HEK293 (cell line): Measurements from ENCODE around the gene KCNJ8.
A peak's percentile ranks its signal among the peaks of the same experiment; 100 is the strongest.

Experiments
- CTCF ChIA-PET: fragments of 350-600 bp; formaldehyde crosslinking; extraction: SDS; loops from one replicate; lab custom pipeline; 2021; ENCODE audit warnings: antibody characterized with exemption; lab: Yijun Ruan, JAX
- POLR2A ChIA-PET: fragments of 300-600 bp; formaldehyde crosslinking; extraction: SDS; loops from one replicate; lab custom pipeline; 2020; ENCODE audit warnings: antibody characterized with exemption, inconsistent platforms; lab: Yijun Ruan, JAX
- H3K27ac ChIP-seq: fragments of 200-500 bp; sonication (Bioruptor generic); 2 replicates; pipeline ENCODE4 v1.5.1; 2014; ENCODE audit warnings: low read depth, low read length, control low read depth, inconsistent platforms; ENCODE audit errors: extremely low read depth
- H3K36me3 ChIP-seq, 2 experiments: fragments of 200-500 bp in 1 of 2; sonication (Bioruptor generic) in 1 of 2; 1 replicate in 1 of 2; 2 replicates in 1 of 2; pipeline ENCODE4 v1.5.1; 2014 to 2017; ENCODE audit warnings: inconsistent platforms in 2 of 2, low read length in 2 of 2; ENCODE audit not compliant: control insufficient read depth in 2 of 2, insufficient read depth in 1 of 2
- H3K4me1 ChIP-seq: fragments of 200-500 bp; sonication (Bioruptor generic); 2 replicates; pipeline ENCODE4 v1.5.1; 2014; ENCODE audit warnings: mild to moderate bottlenecking, low read length, inconsistent platforms; ENCODE audit not compliant: control insufficient read depth, insufficient read depth
- H3K4me3 ChIP-seq: 2 replicates; pipeline ENCODE4 v1.5.1; 2011; ENCODE audit warnings: low read depth, mild to moderate bottlenecking, control low read depth, low read length, moderate library complexity
- H3K9me3 ChIP-seq: fragments of 200-500 bp; sonication (Bioruptor generic); 2 replicates; pipeline ENCODE4 v1.5.1; 2014; ENCODE audit warnings: low read depth, low read length, inconsistent platforms; ENCODE audit not compliant: control insufficient read depth, insufficient read depth
- BCL11B ChIP-seq: fragments of 450-650 bp; formaldehyde crosslinking; IDR thresholded peaks from 2 replicates; pipeline ENCODE4 v1.5.1; 2016; ENCODE audit warnings: low read depth, missing biosample characterization, missing genetic modification characterization
- KLF16 ChIP-seq: fragments of 450-650 bp; formaldehyde crosslinking; IDR thresholded peaks from 2 replicates; pipeline ENCODE4 v1.5.1; 2017; ENCODE audit warnings: missing biosample characterization, missing genetic modification characterization
- PBX3 ChIP-seq: sonication (generic); formaldehyde crosslinking; IDR thresholded peaks from 2 replicates; pipeline ENCODE4 v1.8.1; 2022; ENCODE audit warnings: mild to moderate bottlenecking, moderate library complexity, missing genetic modification reagents
- REST ChIP-seq: fragments of 450-650 bp; formaldehyde crosslinking; IDR thresholded peaks from 2 replicates; pipeline ENCODE4 v1.5.1; 2016; ENCODE audit warnings: missing biosample characterization, missing genetic modification characterization
- SCRT1 ChIP-seq: fragments of 450-650 bp; formaldehyde crosslinking; IDR thresholded peaks from 2 replicates; pipeline ENCODE4 v1.5.1; 2016; ENCODE audit warnings: missing biosample characterization, missing genetic modification characterization, borderline replicate concordance
- SCRT2 ChIP-seq: fragments of 450-650 bp; formaldehyde crosslinking; IDR thresholded peaks from 2 replicates; pipeline ENCODE4 v1.5.1; 2016; ENCODE audit warnings: missing biosample characterization, missing genetic modification characterization
- ZBTB17 ChIP-seq: fragments of 450-650 bp; formaldehyde crosslinking; IDR thresholded peaks from 2 replicates; pipeline ENCODE4 v1.5.1; 2016; ENCODE audit warnings: missing biosample characterization, missing genetic modification characterization
- ZNF10 ChIP-seq: fragments of 450-650 bp; formaldehyde crosslinking; IDR thresholded peaks from 2 replicates; pipeline ENCODE4 v1.5.1; 2017; ENCODE audit warnings: missing biosample characterization, missing genetic modification characterization
- ZNF112 ChIP-seq: fragments of 450-650 bp; formaldehyde crosslinking; IDR thresholded peaks from 2 replicates; pipeline ENCODE4 v1.5.0; 2017; ENCODE audit warnings: missing biosample characterization, missing genetic modification characterization
- ZNF121 ChIP-seq: fragments of 450-650 bp; formaldehyde crosslinking; IDR thresholded peaks from 2 replicates; pipeline ENCODE4 v1.5.1; 2016; ENCODE audit warnings: missing biosample characterization, missing genetic modification characterization
- ZNF175 ChIP-seq: fragments of 450-650 bp; formaldehyde crosslinking; IDR thresholded peaks from 2 replicates; pipeline ENCODE4 v1.5.1; 2016; ENCODE audit warnings: missing biosample characterization, missing genetic modification characterization
- ZNF366 ChIP-seq: fragments of 450-650 bp; formaldehyde crosslinking; conservative IDR thresholded peaks from 2 replicates; pipeline ENCODE4 v1.5.1; 2016; ENCODE audit warnings: missing biosample characterization, missing genetic modification characterization
- ZNF596 ChIP-seq: fragments of 450-650 bp; IDR thresholded peaks from 2 replicates; pipeline ENCODE4 v1.5.0; 2018; ENCODE audit warnings: missing biosample characterization, mild to moderate bottlenecking, missing genetic modification characterization, moderate library complexity
- ZNF624 ChIP-seq: fragments of 450-650 bp; formaldehyde crosslinking; IDR thresholded peaks from 2 replicates; pipeline ENCODE4 v1.5.1; 2017; ENCODE audit warnings: missing biosample characterization, missing genetic modification characterization
- ZSCAN16 ChIP-seq: fragments of 450-650 bp; formaldehyde crosslinking; IDR thresholded peaks from 2 replicates; pipeline ENCODE4 v1.5.1; 2016; ENCODE audit warnings: missing biosample characterization, missing genetic modification characterization
- TF ChIP-seq, protein P1 (sequence below): fragments of 450-650 bp; formaldehyde crosslinking; IDR thresholded peaks from 2 replicates; pipeline ENCODE4 v1.5.1; 2016; ENCODE audit warnings: missing biosample characterization, missing genetic modification characterization
- TF ChIP-seq, protein P2 (sequence below): fragments of 450-650 bp; formaldehyde crosslinking; IDR thresholded peaks from 2 replicates; pipeline ENCODE4 v1.5.1; 2016; ENCODE audit warnings: missing biosample characterization, missing genetic modification characterization, borderline replicate concordance

KCNJ8 gene

DNA sequence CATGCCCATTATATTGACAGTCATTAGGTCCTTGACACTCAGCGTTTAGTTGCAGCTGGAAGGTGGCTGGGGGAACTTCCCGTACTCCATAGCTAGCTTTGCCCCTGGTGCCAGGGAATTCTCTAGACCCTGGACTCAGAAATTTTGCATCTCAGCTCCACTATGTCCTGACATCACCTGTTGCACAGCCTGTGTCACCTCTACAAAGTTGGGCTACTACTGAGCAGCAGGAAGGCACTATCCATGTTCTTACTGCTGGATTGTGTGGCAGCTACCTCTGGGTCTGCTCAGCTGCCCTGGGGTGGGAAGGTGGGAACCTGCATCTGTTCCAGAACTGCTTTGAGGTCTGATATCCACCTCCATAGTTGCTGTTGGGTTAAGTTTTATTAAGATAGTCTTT is 11.0 kb downstream of the KCNJ8 start:
- no peaks in the 10 kb centered on the region for H3K9me3 ChIP-seq
- TF ChIP-seq SCRT2 (tag by site-specific recombination), result peak; percentile 86
- no peak for TF ChIP-seq ZBTB17
- TF ChIP-seq SCRT1, result 0 out of 2 replicates have a peak, but pooled peaks have one; percentile 65
- POLR2A ChIA-PET, result no interaction called here

GRCh38 chr12:21759737-21760136 is 14.8 kb downstream of the KCNJ8 start:
- ChIA-PET CTCF (no interaction called here), POLR2A (no interaction called here)
- Histone ChIP-seq H3K9me3 (no peaks in the 10 kb centered on the region), H3K4me1 (no peaks in the 10 kb centered on the region), H3K4me3 (no peak overlapping the region), H3K36me3 (peaks cover 0 to 3% of the 10 kb centered on the region in 2 experiments; a peak in 1 of 3 replicates), H3K27ac (no peak overlapping the region)
- no peak for TF ChIP-seq ZNF366
- TF ChIP-seq ZNF175 (tag by site-specific recombination), result no peak
- no peak for TF ChIP-seq ZNF596 (tag by site-specific recombination)
- TF ChIP-seq ZNF10 (tag by site-specific recombination), result no peak
- TF ChIP-seq BCL11B, result no peak
- no peak for TF ChIP-seq ZNF624 (tag by site-specific recombination)
- TF ChIP-seq KLF16, result no peak
- no peak for TF ChIP-seq PBX3 (CRISPR knock-in tag)
- no peak for TF ChIP-seq ZNF121
- TF ChIP-seq ZNF112 (tag by site-specific recombination), result no peak
- no peak for TF ChIP-seq REST
- TF ChIP-seq, protein P1, sequence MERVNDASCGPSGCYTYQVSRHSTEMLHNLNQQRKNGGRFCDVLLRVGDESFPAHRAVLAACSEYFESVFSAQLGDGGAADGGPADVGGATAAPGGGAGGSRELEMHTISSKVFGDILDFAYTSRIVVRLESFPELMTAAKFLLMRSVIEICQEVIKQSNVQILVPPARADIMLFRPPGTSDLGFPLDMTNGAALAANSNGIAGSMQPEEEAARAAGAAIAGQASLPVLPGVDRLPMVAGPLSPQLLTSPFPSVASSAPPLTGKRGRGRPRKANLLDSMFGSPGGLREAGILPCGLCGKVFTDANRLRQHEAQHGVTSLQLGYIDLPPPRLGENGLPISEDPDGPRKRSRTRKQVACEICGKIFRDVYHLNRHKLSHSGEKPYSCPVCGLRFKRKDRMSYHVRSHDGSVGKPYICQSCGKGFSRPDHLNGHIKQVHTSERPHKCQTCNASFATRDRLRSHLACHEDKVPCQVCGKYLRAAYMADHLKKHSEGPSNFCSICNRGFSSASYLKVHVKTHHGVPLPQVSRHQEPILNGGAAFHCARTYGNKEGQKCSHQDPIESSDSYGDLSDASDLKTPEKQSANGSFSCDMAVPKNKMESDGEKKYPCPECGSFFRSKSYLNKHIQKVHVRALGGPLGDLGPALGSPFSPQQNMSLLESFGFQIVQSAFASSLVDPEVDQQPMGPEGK (tag by site-specific recombination), result no peak
- TF ChIP-seq, protein P2, sequence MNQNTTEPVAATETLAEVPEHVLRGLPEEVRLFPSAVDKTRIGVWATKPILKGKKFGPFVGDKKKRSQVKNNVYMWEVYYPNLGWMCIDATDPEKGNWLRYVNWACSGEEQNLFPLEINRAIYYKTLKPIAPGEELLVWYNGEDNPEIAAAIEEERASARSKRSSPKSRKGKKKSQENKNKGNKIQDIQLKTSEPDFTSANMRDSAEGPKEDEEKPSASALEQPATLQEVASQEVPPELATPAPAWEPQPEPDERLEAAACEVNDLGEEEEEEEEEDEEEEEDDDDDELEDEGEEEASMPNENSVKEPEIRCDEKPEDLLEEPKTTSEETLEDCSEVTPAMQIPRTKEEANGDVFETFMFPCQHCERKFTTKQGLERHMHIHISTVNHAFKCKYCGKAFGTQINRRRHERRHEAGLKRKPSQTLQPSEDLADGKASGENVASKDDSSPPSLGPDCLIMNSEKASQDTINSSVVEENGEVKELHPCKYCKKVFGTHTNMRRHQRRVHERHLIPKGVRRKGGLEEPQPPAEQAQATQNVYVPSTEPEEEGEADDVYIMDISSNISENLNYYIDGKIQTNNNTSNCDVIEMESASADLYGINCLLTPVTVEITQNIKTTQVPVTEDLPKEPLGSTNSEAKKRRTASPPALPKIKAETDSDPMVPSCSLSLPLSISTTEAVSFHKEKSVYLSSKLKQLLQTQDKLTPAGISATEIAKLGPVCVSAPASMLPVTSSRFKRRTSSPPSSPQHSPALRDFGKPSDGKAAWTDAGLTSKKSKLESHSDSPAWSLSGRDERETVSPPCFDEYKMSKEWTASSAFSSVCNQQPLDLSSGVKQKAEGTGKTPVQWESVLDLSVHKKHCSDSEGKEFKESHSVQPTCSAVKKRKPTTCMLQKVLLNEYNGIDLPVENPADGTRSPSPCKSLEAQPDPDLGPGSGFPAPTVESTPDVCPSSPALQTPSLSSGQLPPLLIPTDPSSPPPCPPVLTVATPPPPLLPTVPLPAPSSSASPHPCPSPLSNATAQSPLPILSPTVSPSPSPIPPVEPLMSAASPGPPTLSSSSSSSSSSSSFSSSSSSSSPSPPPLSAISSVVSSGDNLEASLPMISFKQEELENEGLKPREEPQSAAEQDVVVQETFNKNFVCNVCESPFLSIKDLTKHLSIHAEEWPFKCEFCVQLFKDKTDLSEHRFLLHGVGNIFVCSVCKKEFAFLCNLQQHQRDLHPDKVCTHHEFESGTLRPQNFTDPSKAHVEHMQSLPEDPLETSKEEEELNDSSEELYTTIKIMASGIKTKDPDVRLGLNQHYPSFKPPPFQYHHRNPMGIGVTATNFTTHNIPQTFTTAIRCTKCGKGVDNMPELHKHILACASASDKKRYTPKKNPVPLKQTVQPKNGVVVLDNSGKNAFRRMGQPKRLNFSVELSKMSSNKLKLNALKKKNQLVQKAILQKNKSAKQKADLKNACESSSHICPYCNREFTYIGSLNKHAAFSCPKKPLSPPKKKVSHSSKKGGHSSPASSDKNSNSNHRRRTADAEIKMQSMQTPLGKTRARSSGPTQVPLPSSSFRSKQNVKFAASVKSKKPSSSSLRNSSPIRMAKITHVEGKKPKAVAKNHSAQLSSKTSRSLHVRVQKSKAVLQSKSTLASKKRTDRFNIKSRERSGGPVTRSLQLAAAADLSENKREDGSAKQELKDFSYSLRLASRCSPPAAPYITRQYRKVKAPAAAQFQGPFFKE, result no peak
- no peak for TF ChIP-seq ZSCAN16 (tag by site-specific recombination)

More for the DNA sequence above, 11.0 kb downstream of the KCNJ8 start:
- CTCF ChIA-PET, result interaction anchor here (0.6 kb wide), 1 partner anchor 25 kb away, joined by 3 read pairs; no protein-coding TSS in a partner anchor
- H3K27ac ChIP-seq, result no peak overlapping the region
- H3K4me3 ChIP-seq, result no peak overlapping the region
- H3K36me3 ChIP-seq, result peaks cover 0 to 34% of the 10 kb centered on the region in 2 experiments; a peak in 1 of 3 replicates
- H3K4me1 ChIP-seq, result no peaks in the 10 kb centered on the region
